NOMO-1 treated with DMSO at 0.1 percent for 48 hours (cell line): ENCODE results near the gene MSL3B.

Source experiments
- DNase-seq: peaks from one replicate; lab custom pipeline; 2025; ENCODE audit not compliant: unreplicated experiment; lab: John Stamatoyannopoulos, UW

Gene MSL3B

DNA sequence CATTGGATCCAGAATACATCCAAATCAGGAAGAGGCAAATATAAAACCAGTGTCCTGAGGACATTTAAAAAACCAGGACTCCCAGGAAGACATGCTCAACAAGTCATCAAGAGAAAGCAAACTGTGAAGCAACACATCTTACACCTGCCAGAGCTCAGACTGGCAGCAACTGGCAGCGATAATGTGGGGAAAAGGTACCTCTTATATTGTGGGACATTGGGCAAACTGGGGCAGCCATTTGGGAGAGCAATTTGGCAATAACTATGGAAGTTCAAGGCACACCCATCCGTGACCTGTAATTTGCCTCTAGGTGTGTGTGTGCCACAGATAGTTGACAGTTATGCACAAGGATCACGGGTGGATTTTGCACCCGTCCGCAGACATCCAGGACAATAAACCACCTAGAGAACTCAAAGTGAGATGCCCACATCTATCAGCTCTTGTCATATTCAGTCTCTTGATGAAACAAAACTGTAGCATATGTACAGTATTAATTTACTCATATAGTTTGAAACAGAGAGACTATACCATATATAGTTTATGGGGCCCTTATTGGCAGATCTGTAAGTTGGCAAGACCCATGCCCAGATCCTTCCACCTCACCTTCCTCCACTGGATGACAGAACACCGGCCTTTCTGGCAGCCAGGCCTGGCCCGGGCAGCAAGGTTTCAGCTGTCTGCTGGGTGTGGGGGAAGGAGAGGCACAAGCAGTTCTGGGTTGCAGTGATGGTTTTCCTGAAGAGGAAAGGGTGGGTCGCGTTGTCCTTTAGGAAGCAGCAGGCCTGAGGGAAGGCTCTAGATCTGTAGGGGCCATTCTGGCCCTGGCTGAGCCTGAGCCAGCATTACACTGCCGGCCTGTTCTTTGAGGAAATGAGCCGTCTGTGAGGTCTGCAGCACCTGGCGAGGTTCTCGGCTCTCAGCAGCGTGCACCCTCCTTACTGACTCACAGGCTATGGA lies 32.7 kb downstream of the MSL3B start:
- DNase-seq, result no peak

DNA sequence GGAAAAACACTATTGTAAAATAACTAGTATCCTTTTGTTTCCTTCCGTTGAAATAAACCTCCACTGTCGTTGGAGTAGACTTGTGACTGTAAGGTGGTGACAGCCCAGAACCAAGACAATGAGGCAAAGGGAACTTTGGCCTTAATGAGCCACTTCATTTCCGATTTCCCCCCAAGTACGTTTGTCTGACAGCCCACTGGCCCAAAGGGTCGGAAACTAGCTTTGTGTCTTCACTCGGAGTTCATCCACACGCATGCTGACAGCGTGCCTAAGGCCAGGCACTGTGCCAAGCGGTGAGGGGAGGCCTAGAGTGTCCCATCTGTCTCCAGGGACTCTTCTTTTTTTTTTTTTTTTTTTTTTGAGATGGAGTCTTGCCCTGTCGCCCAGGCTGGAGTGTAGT lies 34.8 kb downstream of the MSL3B start:
- no peak for DNase-seq

DNA sequence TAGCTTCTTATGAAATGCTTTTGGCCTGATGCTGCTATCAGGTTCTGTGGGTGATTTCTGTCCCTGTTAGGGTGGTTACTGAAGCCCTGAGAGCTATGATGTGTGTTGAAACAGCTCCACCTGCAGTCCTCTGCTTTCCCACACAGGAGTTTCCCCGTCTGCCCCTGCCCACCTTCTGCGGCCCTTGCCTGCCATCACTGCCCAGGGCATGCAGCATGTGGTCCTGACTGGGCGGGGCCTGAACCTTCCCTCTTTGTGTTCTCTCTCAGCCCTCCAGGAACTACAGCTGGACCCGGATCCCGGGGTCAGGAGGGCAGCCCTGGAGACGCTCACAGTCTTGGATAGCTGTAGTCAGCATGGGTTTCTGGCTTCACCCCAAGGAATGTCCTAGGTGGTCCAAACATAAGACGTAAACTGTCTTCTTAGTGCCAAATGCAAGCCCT lies 35.3 kb downstream of the MSL3B start:
- no peak for DNase-seq

DNA sequence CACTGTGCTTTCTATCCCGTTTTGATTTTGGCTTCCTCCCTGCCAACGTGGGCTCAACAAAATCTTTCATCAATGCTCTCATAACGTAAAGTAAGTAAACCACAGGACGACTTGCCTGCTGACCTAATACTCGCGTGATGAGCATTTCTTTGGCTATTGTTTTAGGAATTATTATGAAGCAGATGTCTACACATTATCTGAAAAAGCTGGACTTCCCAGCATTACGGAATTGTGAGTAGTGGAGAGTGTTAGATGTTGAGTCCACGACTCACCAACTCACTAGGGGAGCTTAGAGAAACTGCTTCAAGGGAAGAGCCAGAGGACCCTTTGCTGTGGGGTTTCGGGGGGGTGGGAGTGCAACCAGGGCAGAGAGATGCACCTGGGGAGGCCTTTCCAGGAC lies 35.8 kb downstream of the MSL3B start:
- DNase-seq, result no peak

DNA sequence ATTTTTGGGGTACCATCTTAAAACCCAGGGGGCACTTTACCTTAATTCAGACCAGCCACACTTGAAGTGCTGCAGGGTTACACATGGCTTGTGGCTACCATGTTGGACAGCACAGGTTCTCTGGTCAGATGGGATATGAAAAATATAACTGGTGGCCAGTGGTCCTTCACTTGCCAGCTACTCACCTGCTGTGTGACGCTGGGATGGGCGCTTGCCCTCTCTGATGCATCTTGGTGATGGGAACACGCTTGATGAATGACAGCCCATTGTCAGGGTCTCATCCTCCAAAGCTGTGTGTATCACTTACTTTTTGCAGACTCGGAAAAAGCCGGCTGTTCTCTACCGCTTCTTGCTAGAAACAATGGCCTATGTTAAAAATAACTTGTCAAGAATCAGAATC lies 36.3 kb downstream of the MSL3B start:
- no peak for DNase-seq

DNA sequence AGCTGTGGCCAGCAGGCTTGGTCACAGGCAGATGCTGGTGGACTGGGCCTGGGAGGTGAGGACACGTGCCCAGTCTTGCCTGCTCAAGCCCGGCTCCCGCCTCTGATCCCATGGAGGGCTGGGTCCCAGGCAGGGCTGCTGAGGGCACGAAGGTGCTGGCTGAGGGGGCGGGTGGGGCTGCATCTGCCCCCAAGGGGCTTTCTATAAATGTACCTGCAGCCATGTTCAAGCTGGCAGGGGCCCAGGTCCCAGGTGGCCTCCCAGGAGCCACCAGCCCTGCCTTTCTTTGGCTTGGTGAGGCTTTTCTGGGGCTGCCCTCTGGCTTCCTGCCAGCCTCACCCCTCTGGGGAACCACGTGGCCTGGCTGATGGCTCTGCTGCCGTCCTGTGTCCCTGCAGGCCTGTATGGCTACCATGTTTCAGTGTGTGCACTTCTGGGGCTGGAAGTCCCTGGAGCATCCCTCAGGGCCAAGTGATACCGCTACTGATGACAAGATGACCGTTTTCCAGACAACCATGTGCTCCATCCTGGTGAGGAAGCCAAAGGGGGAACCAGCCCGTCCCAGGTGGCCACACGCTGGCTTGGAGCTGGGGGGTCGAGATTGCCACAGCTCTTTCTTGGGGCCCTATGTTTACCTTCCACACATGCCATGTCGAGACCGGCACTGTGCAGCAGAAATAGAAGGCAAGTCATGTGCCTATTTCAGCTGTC lies 37.0 kb downstream of the MSL3B start:
- no peak for DNase-seq

DNA sequence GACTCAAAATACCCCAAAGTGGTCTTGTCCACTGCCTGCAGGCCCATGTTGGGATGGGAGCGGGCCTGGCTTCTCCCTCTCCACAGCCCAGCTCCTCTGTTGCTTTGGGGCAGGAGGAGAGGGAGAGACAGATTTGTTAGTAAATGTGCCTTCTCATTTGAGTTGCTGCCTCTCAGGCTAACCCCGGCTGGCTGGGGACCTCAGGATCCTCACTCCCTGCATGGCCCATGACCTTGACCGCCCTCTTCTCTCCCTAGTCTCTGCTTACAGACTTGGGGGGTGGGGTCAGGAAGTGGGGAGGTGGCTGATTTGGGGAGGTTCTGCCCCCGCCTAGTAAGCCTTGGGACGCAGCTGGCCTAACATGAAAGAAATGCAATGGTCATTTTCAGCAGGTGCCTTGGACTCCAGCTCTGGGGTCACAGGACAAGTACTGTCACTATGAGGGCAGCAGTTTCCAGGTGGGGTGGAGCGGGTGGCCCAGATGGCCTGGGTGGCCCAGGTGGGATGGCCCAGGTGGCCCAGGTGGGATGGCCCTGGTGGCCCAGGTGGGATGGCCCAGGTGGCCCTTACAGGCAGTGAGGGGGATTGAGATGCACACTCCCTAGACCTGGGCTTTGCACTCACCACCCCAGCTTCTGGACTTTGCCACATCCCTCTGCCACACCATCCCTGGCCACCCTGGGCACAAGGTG lies 37.9 kb downstream of the MSL3B start:
- no peak for DNase-seq

DNA sequence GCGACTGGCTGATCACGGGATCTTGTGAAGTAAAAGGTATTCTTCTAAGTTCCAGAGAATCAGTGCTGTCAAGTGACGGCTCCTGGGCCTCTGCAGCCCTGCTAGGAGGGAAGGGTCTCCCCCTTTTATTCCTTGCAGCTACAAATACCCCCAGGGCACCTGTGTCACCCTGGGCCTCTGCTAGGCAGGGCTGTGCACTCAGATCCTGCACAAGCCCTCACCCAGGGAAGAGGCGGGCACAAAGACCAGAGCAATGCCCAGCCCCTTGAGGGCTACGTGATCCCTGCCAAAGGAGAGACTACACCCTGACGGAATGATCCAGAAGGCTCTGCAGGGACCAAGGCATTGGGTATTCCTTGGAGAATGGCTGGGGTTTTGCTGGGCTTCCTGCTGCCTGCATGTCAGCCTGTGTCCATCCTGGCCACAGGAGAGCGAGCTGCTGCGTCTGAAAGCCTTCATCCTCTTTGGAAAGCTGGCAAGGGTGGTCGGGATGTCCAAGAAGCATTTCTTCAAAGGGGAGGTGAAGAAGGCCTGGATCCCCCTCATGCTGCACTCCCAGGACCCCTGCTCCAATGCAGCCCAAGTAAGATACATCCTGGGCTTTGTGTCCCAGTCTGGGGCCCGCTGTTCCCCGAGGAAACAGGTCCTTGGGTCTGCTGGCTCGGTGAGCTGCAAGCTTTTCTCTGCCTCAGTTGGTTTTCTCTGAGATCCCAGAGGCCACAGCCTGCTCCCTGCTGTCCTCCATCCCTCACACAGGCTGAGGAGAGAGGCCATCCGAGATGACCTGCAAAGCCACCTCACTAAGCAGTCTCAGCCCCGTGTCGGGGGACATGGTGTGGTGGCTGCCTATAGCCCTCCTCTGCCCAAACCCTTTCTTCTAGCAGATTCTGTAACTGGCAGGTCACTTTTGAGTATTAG lies 38.7 kb downstream of the MSL3B start:
- DNase-seq, result no peak

DNA sequence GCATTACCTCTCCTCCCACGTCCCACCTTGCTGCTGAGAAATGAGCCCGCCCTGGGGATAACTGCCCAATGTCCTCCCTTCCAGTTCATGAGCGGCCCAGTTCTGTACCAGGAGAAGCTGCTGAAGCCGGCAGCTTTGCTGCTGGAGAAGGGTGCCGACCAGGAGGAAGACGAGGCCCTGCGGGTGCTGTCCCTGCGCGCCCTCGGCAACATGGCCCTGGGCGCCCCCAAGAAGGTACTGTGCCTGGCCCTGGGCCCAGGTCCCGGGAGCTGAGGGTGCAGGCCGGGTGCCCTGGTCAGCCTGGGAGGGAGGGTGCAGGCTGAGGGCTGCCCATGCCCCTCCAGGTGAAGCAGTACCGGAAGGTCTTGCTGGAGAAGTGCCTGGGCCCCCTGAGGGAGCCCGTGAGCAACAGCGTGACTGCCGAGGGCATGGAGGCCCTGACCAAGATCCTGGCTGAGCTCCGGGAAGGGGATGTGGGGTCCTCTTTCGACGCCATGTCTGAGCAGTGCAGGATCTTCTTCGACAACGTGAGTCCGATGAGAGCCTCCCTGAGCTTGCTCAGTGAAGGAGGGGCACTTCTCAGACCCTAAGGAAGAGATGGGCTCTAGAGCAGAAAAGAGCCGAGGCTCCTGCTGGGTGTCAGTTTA lies 39.5 kb downstream of the MSL3B start:
- DNase-seq, result no peak

DNA sequence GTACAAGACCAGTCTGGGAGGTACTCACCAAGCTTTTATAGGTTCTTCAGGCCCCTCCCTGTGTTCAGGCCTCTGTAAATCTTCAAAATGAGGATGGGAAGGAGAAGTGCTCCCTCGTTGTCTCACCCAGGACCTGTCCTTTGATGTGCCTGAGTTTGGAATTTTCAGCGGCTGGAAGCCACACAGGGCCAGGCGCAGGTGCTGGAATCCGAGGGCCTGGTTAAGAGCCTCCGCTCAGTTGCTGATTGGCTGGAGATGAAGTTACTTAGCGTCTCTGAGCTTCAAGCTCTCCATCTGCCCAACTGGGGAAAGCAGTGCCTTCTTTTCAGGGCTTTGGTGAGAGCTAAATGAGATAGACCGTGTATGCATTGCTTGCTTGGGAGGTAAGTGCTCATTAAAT lies 43.8 kb downstream of the MSL3B start:
- no peak for DNase-seq

DNA sequence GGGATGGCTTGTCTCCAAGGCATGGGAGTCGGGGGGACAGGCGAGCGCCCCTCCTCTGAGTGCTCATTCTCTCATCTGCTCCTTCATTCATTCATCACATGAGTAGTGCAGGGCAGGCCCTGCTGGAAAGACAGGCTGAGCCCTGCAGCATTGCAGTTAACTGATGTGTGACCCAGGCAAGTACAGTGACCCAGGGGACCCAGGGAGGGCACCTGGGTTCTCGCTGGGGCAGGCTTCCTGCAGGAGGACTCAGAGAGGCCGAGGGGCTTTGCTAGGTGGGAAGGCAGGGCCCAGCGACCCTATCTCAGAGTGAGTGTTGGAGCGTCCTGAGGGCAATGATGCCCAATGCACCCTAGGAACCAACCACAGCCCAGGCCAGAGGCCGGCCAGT lies 44.5 kb downstream of the MSL3B start:
- no peak for DNase-seq

DNA sequence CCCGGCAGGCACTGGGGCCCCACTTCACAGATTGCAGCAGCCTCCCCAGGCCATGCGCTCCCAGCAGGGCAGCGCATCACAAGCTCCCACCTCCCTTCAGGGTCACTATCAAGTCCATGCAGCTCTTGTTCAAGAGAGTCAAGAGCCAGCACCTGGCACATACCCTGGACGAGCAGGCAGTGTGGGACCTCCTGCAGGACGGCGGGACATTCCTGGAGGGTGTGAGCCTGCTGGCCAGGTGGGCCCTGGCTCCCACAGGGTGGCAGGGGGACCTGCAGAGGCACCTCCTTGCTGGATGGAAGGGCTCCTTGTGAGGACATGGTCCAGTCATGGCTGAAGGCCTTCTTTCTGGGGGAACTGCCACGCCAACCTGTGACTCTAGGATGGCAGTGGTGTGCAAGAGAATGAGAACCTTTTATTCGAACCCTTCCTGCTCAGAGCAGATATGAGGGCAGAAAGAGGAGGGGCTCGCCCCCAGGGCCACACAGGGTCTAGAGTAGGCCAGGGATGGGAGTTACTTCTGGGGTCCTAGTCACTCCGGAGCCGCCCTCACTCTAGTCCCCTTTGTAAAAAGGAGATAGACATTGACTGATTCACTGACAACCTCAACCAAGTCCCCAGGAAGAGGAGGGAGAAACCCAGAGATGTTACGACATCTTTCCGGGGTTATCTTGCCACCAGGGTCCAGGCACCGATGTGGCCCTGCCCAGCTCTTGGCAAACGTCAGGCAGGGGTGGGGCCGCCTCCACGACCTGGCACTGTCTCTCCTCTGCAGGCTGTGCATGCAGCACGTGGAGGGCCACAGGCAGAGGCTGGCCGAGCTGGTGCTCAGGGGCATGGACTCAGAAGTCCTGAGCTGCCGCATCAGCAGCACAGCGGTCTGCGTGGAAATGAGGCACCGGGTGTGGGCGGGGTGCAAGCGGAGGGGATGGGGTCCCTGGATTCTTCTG lies 45.1 kb downstream of the MSL3B start:
- no peak for DNase-seq

DNA sequence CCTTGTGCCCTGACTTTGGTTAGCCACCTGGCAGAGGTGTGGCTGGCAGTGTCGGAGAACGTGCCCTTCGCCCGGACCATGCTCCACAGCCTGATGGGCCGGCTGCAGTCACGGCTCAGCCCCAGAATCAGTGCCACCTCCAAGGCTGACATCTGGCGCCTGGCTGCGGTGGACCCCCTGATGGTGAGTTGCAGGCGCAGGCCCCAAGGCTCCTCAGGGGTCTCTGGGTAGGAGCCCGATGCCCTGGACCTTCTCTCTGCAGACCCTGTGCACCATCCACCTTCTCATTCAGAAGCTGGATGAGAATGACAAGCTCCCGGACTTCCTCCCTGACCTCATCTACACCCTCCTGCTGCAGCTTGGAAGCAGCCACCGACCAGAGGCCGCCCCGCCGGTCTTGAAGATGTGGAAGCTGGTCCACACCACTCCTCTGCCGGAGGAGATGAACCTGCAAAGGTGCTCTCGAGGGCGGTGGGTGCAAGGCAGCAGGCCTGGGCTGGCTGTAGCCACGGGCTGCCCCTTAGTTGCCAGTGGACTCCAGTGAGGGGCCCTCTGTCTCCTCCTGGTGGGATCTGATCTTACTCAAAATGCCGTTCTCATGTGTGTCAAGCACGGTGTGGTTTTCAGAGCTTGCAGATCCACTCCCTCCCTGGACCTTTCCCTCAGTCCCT lies 46.0 kb downstream of the MSL3B start:
- DNase-seq, result no peak

DNA sequence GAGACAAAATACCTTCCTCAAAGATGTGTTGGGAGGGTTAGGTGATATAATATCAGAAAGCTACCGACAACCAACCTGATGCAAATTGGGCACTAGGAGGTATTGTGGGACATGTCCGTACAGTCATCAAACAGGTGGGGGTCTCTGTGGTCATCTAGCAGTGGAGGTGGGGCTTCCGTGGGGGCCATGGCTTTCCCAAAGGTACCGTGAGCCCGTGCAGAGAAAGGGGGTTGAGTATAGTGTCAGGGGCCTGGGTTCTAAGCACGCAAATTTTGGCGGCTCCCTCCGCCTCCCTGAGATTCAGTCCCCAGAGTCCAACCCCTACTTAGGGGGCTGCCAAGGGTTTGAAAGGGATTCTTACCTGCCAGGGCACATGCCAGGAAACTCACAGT lies 46.5 kb downstream of the MSL3B start:
- DNase-seq, result no peak

DNA sequence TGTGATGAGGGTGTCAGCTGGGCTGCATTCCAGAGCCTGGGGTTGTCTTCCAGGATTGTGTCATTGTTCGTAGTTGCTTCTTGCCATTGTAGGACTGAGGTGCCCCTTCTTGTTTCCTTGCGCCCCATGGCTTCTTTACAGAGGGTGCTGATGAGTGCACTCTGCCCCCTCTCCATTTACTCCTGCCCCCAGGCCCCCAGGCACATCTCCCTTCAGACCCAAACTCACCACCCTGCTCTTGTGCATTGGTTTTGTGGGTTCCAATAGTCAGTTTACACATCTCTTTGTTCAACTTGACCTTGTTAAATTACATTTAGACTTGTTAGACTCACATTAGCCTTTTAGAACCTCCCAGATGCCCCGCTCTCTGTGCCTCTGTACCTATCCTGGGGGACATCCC lies 47.0 kb downstream of the MSL3B start:
- DNase-seq, result no peak

DNA sequence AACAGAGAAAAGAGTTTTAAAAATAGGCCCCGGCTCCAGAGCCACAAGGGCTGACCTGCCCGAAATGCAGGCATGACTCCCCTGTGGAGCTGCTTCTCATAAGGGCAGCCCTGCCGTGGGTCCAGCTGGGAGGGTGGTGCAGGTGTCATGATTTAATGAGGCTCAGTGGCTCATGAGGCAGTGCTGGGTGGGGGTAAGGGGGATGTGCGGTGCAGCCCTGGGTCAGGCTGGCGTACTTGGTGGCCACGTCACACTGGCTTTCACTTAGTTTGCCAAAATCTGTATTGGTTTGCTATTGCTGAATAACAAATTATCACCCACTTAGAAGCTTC lies 47.4 kb downstream of the MSL3B start:
- no peak for DNase-seq

DNA sequence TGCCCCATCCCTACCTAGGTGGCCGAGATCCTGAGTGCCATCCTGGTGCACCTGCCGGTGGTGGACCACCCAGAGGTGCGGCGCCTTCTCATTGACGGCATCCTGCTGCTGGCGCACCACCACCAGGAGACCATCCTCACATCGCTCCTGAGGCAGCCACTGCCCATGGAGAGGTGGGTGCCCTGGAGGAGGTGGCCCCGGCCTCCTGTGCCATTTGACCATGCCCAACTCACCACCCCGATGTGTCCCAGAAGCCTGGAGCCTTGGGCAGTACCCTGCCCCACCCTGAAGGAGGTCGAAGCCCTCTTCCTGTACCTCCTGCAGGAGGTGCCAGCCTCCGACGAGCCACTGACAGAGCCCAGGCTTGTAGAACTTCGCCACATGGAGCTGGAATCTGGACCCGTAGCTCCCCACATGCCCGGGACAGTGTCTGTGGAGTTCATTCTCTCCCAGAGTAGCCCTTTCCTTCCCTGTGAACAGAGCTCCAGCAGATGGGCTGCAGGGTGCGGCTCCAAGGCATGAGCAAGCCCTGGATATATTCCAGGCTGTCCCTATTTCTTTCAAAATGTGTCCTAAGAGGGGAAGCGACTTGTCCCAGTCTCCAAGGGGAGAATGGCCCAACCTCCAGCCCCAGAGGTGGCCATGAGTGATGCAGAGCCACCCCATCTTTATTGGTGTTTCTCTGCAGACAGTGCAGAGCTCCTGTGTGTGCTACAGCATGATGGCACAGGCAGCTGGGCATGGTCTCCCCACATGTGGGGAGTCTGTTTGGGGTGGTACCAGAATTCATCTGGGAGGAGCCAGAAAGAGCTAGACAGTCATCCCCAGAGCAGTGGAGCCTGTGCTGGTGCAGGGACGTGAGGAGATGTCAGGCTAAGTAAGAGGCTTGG lies 48.1 kb downstream of the MSL3B start:
- no peak for DNase-seq
